ENCODE measurements around the gene DHX35. TPM values are rescaled to one million over a fixed set of nuclear protein-coding genes. Genes with fewer than 3 reads are reported as not detected.

Gene DHX35, protein sequence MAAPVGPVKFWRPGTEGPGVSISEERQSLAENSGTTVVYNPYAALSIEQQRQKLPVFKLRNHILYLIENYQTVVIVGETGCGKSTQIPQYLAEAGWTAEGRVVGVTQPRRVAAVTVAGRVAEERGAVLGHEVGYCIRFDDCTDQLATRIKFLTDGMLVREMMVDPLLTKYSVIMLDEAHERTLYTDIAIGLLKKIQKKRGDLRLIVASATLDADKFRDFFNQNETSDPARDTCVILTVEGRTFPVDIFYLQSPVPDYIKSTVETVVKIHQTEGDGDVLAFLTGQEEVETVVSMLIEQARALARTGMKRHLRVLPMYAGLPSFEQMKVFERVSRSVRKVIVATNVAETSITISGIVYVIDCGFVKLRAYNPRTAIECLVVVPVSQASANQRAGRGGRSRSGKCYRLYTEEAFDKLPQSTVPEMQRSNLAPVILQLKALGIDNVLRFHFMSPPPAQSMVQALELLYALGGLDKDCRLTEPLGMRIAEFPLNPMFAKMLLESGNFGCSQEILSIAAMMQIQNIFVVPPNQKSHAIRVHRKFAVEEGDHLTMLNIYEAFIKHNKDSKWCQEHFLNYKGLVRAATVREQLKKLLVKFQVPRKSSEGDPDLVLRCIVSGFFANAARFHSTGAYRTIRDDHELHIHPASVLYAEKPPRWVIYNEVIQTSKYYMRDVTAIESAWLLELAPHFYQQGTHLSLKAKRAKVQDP
- total RNA-seq = 10.8 TPM

DNA sequence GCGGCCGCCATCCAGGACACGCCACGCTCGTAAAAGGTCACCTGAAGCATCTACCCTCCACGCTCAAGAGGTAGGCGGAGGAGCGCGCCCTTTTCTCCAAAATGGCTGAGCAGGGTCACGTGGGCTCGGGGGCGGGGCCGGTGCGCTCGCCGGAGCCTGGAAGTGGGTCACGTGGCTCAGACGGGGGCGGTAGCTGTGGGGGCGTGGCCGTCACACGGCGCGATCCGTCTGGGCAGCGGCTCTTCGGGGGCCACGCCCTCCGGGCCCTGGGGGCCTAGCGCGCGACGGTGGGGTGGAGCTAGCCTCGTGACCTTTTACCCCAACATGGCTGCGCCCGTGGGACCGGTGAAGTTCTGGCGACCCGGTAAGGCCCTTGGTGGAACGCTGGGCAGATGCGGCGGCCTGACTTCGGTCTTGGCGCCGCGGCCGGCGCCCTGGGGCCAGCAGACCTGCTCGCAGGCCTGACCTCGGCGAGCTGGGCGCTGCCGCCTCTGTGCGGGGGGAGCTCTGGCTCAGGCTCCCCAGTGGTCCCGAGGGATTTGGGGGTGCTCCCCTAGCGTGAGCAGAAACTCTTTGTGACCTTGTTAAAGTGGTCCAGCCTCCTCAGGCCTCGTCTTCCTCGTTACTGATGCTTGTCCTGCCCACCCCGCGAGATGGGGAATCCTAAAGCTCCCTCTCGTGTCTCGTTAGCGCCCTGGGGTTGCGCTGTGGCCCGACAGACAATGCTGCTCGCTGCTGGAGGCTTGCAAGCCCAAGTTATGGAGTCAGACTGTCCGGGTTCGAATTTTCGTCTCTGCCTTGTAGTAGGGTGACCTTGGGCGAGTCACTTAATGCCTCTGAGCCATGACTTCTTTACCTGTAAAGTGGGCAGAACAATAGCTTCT is at the start of gene DHX35:
TSS of gene DHX35 (plus strand) at position 301 of the 884 bp plus-strand sequence. CDS start at position 325, 24 bp downstream.
- peak; percentile 95 to 98 (median 98) for DNase-seq (ENCODE audit: low read depth in 2 of 3, low spot score in 2 of 3)

- no peak for DNase-seq (ENCODE audit: low read depth in 2 of 3, low spot score in 2 of 3)
Observed at GRCh38 chr20:38915355-38915754, 46.8 kb upstream of the DHX35 start.

- no peak for DNase-seq (ENCODE audit: low read depth in 2 of 3, low spot score in 2 of 3)
Observed at GRCh38 chr20:38917657-38918056, 44.5 kb upstream of the DHX35 start.

DNA sequence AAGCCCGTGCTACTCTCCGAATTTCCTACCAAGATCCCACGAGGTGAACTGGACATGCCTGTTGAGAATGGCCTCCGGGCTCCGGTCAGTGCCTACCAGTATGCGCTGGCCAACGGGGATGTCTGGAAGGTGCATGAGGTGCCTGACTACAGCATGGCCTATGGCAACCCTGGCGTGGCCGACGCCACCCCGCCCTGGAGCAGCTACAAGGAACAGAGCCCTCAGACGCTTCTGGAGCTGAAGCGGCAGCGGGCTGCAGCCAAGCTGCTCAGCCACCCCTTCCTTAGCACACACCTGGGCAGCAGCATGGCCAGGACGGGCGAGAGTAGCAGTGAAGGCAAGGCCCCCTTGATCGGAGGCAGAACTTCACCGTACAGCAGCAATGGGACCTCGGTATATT is 44.0 kb upstream of the DHX35 start:
- no peak for DNase-seq (ENCODE audit: low read depth in 2 of 3, low spot score in 2 of 3)

- DNase-seq (ENCODE audit: low read depth in 2 of 3, low spot score in 2 of 3) = no peak
Observed at GRCh38 chr20:38919683-38920082, 42.5 kb upstream of the DHX35 start.

GRCh38 chr20:38920411-38920810 is 41.7 kb upstream of the DHX35 start:
- DNase-seq (ENCODE audit: low read depth in 2 of 3, low spot score in 2 of 3) = no peak

DNA sequence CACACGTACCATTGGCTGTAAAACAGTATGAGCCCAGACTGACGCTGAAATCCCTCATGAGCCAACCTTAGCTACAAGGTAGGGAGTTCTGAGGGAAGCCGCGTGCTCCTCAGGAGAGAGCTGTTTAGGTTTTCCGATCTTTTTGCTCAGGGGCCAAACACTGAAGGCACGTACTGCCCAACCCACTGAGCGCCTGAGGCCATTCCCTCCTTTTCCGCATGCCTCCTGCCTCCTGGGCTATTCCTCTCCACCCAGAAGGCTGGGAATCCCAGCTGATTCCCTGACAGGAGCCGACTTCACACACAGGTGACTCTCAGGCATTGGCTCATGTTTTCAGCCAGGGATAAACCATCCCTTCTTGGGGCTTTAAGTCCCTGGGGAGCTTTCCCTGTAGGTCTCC is 41.3 kb upstream of the DHX35 start:
- no peak for DNase-seq (ENCODE audit: low read depth in 2 of 3, low spot score in 2 of 3)

DNA sequence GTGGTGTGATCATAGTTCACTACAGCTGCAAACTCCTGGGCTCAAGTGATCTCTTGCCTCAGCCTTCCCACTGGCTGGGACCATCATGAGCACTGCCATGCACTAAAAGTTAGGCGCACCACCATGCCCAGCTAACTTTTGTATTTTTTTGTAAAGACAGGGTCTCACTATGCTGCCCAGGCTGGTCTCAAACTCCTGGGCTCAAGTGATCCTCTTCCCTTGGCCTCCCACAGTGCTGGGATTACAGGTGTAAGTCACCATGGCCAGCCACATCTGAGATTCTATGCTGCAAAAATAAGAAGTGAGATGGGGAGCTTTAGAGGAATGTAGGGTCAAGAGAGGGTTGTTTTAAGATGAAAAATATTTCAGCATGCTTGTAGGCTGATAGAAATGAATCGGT is 37.4 kb upstream of the DHX35 start:
- DNase-seq (ENCODE audit: low read depth in 2 of 3, low spot score in 2 of 3) = no peak

GRCh38 chr20:38926142-38926933 is 35.8 kb upstream of the DHX35 start, which contains the start of gene FAM83D:
FAM83D (plus strand) TSS chr20:38926417; CDS start chr20:38926443, 26 bp downstream.
- DNase-seq (ENCODE audit: low read depth in 2 of 3, low spot score in 2 of 3) = peak; percentile 83 to 98 (median 97)

DNA sequence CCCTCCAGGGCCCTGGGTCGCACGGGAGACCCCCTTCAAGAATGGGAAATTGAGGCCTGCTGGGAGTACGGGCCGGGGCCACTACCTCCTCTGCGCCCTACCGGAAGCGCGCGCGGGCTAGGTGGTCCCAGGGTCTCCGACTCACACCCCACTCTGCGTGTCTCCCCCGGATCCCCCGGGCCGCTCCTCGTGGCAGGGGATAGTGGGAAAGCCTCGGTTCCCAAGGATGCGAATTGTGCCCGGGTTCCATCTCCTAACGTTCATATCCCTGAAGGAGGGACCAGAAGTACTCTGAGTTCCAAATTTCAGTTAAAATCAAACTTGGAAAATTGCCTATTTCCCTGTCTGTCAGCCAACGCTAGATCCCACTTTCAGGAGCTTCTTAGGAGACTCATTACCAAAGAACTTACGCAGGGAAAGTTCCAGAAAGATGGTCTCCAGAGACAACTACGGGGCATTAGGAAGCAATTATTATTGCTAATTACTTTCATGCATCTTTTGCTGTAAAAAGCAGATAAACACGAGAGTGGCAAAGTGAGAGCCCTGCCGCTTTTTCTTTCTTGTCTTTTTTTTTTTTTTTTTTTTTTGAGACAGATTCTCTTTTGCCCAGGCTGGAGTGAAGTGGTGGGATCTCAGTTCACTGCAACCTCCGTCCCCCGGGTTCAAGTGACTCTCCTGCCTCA is 35.1 kb upstream of the DHX35 start:
- DNase-seq (ENCODE audit: low read depth in 2 of 3, low spot score in 2 of 3) = no peak

DNA sequence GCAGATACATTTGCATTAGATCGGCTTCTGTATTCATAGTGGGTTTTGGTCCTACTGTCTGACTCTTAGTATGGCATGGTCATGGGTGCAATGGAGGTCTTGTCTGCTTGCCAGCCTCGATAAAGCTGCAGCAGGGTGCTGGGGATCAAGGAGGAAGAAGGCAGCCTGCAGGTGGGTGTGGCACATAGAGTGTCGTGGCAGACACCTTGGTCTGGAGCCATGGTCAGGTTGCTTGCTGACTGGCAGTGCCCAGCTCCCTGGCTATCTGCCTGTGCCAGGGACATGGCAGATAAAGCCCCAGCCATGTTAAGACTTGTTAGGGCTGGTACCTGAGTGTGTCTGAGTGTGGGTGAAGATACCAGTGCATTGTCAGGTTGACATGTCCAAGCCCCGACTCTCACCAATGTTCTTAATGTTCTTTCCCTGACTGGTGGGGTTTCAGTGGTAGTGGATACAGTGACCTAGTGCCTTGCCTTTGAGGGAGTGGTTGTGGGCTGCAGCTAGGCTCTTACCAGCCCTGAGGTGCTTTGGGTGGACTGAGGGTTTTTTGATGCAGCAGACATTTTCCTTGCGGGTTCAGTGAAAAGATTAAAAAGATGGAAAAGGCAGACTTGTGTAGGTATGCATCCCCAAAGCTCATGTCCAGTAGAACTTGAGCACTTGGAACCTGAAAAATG is 34.1 kb upstream of the DHX35 start:
- DNase-seq (ENCODE audit: low read depth in 2 of 3, low spot score in 2 of 3) = no peak

GRCh38 chr20:38930242-38930569 is 31.9 kb upstream of the DHX35 start:
- DNase-seq (ENCODE audit: low read depth in 2 of 3, low spot score in 2 of 3) = no peak

DNA sequence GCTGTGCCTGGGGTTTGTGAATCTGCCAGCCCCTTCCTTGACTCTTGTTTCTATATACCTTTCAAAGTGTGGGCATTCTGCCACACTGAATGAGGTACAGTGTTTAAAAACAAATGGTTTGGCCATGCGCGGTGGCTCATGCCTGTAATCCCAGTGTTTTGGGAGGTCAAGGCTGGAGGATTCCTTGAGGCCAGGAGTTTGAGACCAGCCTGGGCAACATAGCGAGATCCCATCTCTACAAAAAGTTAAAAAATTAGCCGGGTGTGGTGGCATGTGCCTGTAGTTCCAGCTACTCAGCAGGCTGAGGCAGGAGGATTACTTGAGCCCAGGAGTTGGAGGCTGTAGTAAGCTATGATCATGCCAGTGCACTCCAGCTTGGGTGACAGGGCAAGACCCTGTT is 30.2 kb upstream of the DHX35 start:
- no peak for DNase-seq (ENCODE audit: low read depth in 2 of 3, low spot score in 2 of 3)

GRCh38 chr20:38932457-38933120 is 29.6 kb upstream of the DHX35 start:
- no peak for DNase-seq (ENCODE audit: low read depth in 2 of 3, low spot score in 2 of 3)

DNA sequence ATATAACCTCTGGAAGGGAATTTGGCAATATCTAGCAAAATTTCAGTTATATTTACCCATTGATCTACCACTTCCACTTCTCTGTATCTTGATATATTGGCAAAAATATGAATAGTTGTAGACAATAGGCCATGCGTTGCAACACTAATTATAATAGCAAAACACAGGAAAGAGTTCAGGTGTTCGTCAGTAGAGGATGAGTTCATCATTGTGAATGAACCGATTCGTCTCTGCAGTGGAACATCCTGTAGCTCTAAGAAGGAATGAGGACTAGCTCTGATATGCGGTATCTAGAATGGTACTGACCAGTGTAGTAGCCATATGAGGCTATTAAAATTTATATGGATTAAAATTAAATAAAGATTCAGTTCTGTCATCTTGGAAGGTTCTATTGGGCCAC is 27.6 kb upstream of the DHX35 start:
- no peak for DNase-seq (ENCODE audit: low read depth in 2 of 3, low spot score in 2 of 3)

- DNase-seq (ENCODE audit: low read depth in 2 of 3, low spot score in 2 of 3) = peak in 1 of 3 donors; percentile 15
Observed at GRCh38 chr20:38935285-38935684, 26.9 kb upstream of the DHX35 start.

DNA sequence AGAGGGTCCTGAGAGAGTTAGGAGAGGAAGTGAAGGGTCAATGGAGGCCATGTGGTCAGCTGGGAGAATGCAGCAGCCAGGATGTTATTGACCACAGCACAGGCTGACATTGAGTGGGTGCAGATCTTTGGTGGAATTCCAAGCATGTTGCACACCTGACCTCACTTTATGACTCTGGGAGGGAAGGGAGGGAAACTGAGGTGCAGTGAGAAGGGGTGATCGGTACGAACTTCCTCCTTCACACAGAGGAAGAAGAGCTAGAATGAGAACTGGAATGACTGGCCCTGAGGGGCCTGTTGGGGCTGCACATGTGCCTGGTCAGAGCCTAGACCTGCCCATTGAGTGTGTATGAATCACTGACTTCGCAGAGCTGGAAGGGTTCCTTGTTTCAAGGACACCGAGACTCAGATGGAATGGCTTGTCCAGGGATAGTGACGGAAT is 26.2 kb upstream of the DHX35 start:
- DNase-seq (ENCODE audit: low read depth in 2 of 3, low spot score in 2 of 3) = no peak

GRCh38 chr20:38937000-38937399 is 25.1 kb upstream of the DHX35 start:
- no peak for DNase-seq (ENCODE audit: low read depth in 2 of 3, low spot score in 2 of 3)

All from hematopoietic multipotent progenitor cell (in vitro differentiated cells).